ENCODE results near the gene SRPRB. TPM values are rescaled to one million over a fixed set of nuclear protein-coding genes. Genes with fewer than 3 reads are reported as not detected.

Gene SRPRB
- polyA plus RNA-seq, 2 donors: 23.0 to 32.6 TPM

DNA sequence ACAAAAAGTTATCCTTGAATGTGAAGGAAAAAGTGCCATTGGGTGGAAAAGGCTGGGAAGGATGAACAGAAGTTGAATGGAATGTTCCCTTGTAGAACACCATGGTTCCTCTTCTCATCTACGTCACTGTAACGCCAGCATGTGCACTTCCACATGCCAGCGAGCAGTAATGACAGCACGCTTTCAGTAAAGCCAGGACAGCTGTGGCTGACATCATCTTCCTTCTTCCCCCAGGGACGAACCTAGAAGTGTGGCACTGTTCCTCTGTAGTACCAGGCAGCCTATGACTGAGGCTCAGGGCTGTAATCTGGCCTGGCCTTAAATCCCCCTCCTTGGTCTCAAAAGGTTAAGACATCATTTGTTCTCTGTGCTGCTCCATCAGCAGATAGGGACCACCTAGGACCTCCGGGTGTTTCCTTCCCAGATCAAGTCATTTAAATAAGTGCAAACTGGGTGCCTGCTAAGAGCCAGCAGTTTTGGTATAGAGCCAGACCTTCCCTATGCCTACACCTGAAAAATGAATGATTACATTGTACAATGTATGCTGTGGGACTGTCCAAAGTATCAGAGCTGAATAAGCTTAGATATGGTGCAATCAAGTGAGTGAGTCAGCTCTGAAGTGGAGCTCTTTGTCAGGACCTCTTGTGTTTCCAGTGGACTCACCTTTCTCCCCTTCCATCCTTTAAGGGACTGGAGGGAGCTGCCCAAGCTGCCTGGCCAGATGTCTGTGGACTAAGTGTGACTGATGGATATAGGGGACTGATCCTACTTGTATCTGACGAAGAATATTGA is 5.6 kb upstream of the SRPRB start:
- no peaks in the 10 kb centered on the region for H3K36me3 ChIP-seq (ENCODE audit: control insufficient read depth in 2 of 2, insufficient read depth in 2 of 2, low read length in 1 of 2)
- WGBS, 2 donors: 59 to 60% methylated on average over 7 of the region's 7 CpGs
- peaks cover 0 to 3% of the 10 kb centered on the region in 2 donors for H3K4me1 ChIP-seq (ENCODE audit: control insufficient read depth in 2 of 2, insufficient read depth in 2 of 2, low read length in 1 of 2)
- H3K9me3 ChIP-seq (ENCODE audit: control insufficient read depth in 2 of 2, insufficient read depth in 1 of 2, low read depth in 1 of 2, low read length in 1 of 2): no peaks in the 10 kb centered on the region
- H3K27me3 ChIP-seq (ENCODE audit: control insufficient read depth in 1 of 2, insufficient read depth in 2 of 2, low read length in 2 of 2): no peaks in the 10 kb centered on the region
- H3K27ac ChIP-seq (ENCODE audit: low read depth in 2 of 2, low read length in 1 of 2): no peak overlapping the region
- no peak overlapping the region for H3K4me3 ChIP-seq (ENCODE audit: low read depth in 1 of 2, low read length in 2 of 2)

DNA sequence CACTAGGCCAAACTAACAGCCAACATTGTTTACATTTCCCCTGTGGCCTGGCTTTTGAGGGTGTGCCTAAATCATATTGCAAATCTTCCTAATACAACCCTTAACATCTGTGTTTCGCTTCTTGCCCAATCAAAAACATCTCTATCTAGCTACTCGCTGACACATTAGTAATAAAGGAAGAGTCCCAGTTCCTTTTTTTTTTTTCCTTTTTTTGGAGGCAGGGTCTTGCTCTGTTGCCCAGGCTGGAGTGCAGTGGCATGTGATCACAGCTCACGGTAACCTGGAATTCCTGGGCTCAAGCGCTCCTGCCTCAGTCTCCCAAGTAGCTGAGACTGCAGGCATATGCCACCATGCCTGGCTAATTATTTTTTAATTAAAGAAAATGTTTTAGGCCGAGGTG is 2.1 kb upstream of the SRPRB start:
- Histone ChIP-seq H3K4me3 (ENCODE audit: low read depth in 1 of 2, low read length in 2 of 2) (no peak overlapping the region), H3K4me1 (ENCODE audit: control insufficient read depth in 2 of 2, insufficient read depth in 2 of 2, low read length in 1 of 2) (peaks cover 0 to 3% of the 10 kb centered on the region in 2 donors), H3K9me3 (ENCODE audit: control insufficient read depth in 2 of 2, insufficient read depth in 1 of 2, low read depth in 1 of 2, low read length in 1 of 2) (no peaks in the 10 kb centered on the region), H3K27ac (ENCODE audit: low read depth in 2 of 2, low read length in 1 of 2) (no peak overlapping the region), H3K27me3 (ENCODE audit: control insufficient read depth in 1 of 2, insufficient read depth in 2 of 2, low read length in 2 of 2) (no peaks in the 10 kb centered on the region), H3K36me3 (ENCODE audit: control insufficient read depth in 2 of 2, insufficient read depth in 2 of 2, low read length in 1 of 2) (no peaks in the 10 kb centered on the region)
- whole genome bisulfite sequencing, 2 donors: 89% methylated on average over 5 of the region's 5 CpGs

- Histone ChIP-seq H3K4me1 (ENCODE audit: control insufficient read depth in 2 of 2, insufficient read depth in 2 of 2, low read length in 1 of 2) (peaks cover 0 to 1% of the 10 kb centered on the region in 2 donors), H3K27me3 (ENCODE audit: control insufficient read depth in 1 of 2, insufficient read depth in 2 of 2, low read length in 2 of 2) (no peaks in the 10 kb centered on the region), H3K4me3 (ENCODE audit: low read depth in 1 of 2, low read length in 2 of 2) (peak overlapping the region in 1 of 2 donors; percentile 90), H3K9me3 (ENCODE audit: control insufficient read depth in 2 of 2, insufficient read depth in 1 of 2, low read depth in 1 of 2, low read length in 1 of 2) (no peaks in the 10 kb centered on the region), H3K27ac (ENCODE audit: low read depth in 2 of 2, low read length in 1 of 2) (no peak overlapping the region), H3K36me3 (ENCODE audit: control insufficient read depth in 2 of 2, insufficient read depth in 2 of 2, low read length in 1 of 2) (no peaks in the 10 kb centered on the region)
- WGBS, 2 donors: 45 to 58% methylated on average over 4 of the region's 4 CpGs
Measured at GRCh38 chr3:133804896-133805295, 719 bp upstream of the SRPRB start.

GRCh38 chr3:133805384-133805701 is 272 bp upstream of the SRPRB start:
- H3K4me3 ChIP-seq (ENCODE audit: low read depth in 1 of 2, low read length in 2 of 2): peak overlapping the region; percentile 90 to 94
- 9 to 11% methylated on average over 15 of the region's 15 CpGs for WGBS, 2 donors
- peak overlapping the region in 1 of 2 donors; percentile 75 for H3K27ac ChIP-seq (ENCODE audit: low read depth in 2 of 2, low read length in 1 of 2)
- no peaks in the 10 kb centered on the region for H3K4me1 ChIP-seq (ENCODE audit: control insufficient read depth in 2 of 2, insufficient read depth in 2 of 2, low read length in 1 of 2)
- H3K9me3 ChIP-seq (ENCODE audit: control insufficient read depth in 2 of 2, insufficient read depth in 1 of 2, low read depth in 1 of 2, low read length in 1 of 2): no peaks in the 10 kb centered on the region
- H3K36me3 ChIP-seq (ENCODE audit: control insufficient read depth in 2 of 2, insufficient read depth in 2 of 2, low read length in 1 of 2): no peaks in the 10 kb centered on the region
- no peaks in the 10 kb centered on the region for H3K27me3 ChIP-seq (ENCODE audit: control insufficient read depth in 1 of 2, insufficient read depth in 2 of 2, low read length in 2 of 2)

DNA sequence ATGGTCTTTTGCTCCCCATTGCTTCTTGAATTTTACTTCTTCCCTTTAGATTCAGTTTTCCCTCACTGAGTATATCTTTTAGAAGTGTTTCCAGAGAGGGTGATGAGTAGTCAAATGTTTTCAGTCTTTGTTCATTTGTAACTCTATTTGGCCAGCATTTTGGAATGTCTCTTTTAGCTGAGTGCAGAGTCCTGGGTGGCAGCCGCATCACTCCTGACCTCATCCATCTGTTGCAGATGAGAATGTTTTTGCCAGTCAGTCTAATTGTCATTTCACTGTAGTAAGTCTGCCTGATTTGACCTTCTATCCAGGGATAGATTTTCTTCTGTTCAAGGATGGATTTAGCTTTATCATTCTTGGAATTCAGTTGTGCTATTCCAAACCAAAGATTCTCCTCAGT is 7.3 kb downstream of the SRPRB start:
- H3K9me3 ChIP-seq (ENCODE audit: control insufficient read depth in 2 of 2, insufficient read depth in 1 of 2, low read depth in 1 of 2, low read length in 1 of 2): no peaks in the 10 kb centered on the region
- H3K27ac ChIP-seq (ENCODE audit: low read depth in 2 of 2, low read length in 1 of 2): no peak overlapping the region
- peaks cover 0 to 8% of the 10 kb centered on the region in 2 donors for H3K36me3 ChIP-seq (ENCODE audit: control insufficient read depth in 2 of 2, insufficient read depth in 2 of 2, low read length in 1 of 2)
- no peak overlapping the region for H3K4me3 ChIP-seq (ENCODE audit: low read depth in 1 of 2, low read length in 2 of 2)
- 82 to 91% methylated on average over 1 of the region's 1 CpG for WGBS, 2 donors
- no peaks in the 10 kb centered on the region for H3K27me3 ChIP-seq (ENCODE audit: control insufficient read depth in 1 of 2, insufficient read depth in 2 of 2, low read length in 2 of 2)
- H3K4me1 ChIP-seq (ENCODE audit: control insufficient read depth in 2 of 2, insufficient read depth in 2 of 2, low read length in 1 of 2): no peaks in the 10 kb centered on the region

GRCh38 chr3:133815386-133815785 is 9.8 kb downstream of the SRPRB start:
- 63 to 68% methylated on average over 2 of the region's 2 CpGs for whole genome bisulfite sequencing, 2 donors
- no peaks in the 10 kb centered on the region for H3K9me3 ChIP-seq (ENCODE audit: control insufficient read depth in 2 of 2, insufficient read depth in 1 of 2, low read depth in 1 of 2, low read length in 1 of 2)
- H3K36me3 ChIP-seq (ENCODE audit: control insufficient read depth in 2 of 2, insufficient read depth in 2 of 2, low read length in 1 of 2): peaks cover 3 to 14% of the 10 kb centered on the region in 2 donors
- no peak overlapping the region for H3K4me3 ChIP-seq (ENCODE audit: low read depth in 1 of 2, low read length in 2 of 2)
- no peak overlapping the region for H3K27ac ChIP-seq (ENCODE audit: low read depth in 2 of 2, low read length in 1 of 2)
- H3K27me3 ChIP-seq (ENCODE audit: control insufficient read depth in 1 of 2, insufficient read depth in 2 of 2, low read length in 2 of 2): no peaks in the 10 kb centered on the region
- peaks cover 0 to 2% of the 10 kb centered on the region in 2 donors for H3K4me1 ChIP-seq (ENCODE audit: control insufficient read depth in 2 of 2, insufficient read depth in 2 of 2, low read length in 1 of 2)

DNA sequence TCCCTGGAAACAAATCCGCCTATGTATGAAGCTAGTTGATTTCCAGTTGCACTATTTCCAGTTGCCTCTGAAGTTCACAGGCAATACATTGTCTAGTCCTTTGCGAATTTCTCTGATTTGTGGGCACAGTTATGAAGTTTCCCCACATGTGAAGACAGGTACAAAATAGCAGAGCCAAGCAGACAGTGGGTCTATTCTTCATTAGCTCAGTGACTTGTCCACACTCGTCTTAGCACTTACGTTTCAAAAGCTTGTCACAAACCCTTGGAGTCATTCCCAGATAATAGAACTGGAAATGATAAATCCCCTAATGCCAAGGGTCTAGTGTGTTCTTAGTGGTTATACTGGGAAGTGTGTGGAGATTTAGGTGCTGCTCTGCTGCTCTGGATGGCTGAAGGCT is 14.5 kb downstream of the SRPRB start:
- Histone ChIP-seq H3K27me3 (ENCODE audit: control insufficient read depth in 1 of 2, insufficient read depth in 2 of 2, low read length in 2 of 2) (no peaks in the 10 kb centered on the region), H3K36me3 (ENCODE audit: control insufficient read depth in 2 of 2, insufficient read depth in 2 of 2, low read length in 1 of 2) (peaks cover 4 to 23% of the 10 kb centered on the region in 2 donors), H3K4me3 (ENCODE audit: low read depth in 1 of 2, low read length in 2 of 2) (no peak overlapping the region), H3K4me1 (ENCODE audit: control insufficient read depth in 2 of 2, insufficient read depth in 2 of 2, low read length in 1 of 2) (peaks cover 0 to 11% of the 10 kb centered on the region in 2 donors), H3K9me3 (ENCODE audit: control insufficient read depth in 2 of 2, insufficient read depth in 1 of 2, low read depth in 1 of 2, low read length in 1 of 2) (no peaks in the 10 kb centered on the region), H3K27ac (ENCODE audit: low read depth in 2 of 2, low read length in 1 of 2) (peak overlapping the region in 1 of 2 donors; percentile 36)
- WGBS, 2 donors: 52 to 67% methylated on average over 4 of the region's 4 CpGs

- Histone ChIP-seq H3K4me1 (ENCODE audit: control insufficient read depth in 2 of 2, insufficient read depth in 2 of 2, low read length in 1 of 2) (peaks cover 0 to 11% of the 10 kb centered on the region in 2 donors), H3K36me3 (ENCODE audit: control insufficient read depth in 2 of 2, insufficient read depth in 2 of 2, low read length in 1 of 2) (peaks cover 4 to 26% of the 10 kb centered on the region in 2 donors), H3K9me3 (ENCODE audit: control insufficient read depth in 2 of 2, insufficient read depth in 1 of 2, low read depth in 1 of 2, low read length in 1 of 2) (no peaks in the 10 kb centered on the region), H3K27ac (ENCODE audit: low read depth in 2 of 2, low read length in 1 of 2) (peak overlapping the region in 1 of 2 donors; percentile 36), H3K4me3 (ENCODE audit: low read depth in 1 of 2, low read length in 2 of 2) (no peak overlapping the region), H3K27me3 (ENCODE audit: control insufficient read depth in 1 of 2, insufficient read depth in 2 of 2, low read length in 2 of 2) (no peaks in the 10 kb centered on the region)
- WGBS, 2 donors: 81 to 82% methylated on average over 3 of the region's 3 CpGs
Measured at GRCh38 chr3:133820889-133821675, 15.5 kb downstream of the SRPRB start.

DNA sequence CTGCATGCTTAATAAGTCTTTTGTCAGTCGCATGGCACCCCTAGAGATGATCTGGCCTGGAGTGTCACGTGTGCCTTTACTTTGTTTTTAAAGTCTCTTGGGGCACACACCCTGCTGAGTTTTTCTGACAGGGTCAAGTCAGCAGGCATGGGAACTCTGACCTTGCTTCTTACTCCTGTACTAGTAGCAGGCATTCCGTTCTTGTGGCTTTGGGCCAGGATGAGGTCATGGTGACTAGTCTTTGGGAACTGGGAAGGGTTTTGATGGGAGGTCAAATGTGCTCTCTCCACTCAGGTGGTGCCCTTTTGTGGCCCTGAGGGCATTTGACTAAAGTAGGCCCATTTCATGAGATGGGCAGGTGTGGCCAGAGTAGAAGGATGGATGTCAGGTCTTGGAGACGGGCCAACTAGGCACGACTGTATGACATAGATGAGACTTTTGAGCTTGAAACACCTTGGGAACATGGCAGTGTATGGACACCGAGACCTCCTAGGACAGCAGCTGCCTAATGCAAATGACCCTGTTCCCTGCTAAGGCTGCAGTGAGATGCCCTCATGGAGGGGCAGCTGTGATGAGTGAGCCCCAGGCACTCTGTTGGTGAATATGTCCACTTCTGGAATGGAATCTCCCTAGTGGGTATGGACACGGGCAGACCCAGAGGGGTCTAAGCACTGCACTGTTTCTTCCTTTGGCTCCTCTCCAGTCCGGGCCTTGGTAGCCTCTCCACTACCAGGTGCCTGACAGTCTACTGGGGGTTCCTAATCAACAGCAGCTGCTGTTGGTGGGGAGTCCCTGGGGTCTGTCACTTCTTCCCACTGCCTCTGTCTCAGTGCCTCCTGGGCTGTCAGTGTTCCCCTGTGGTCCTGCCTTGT is 16.4 kb downstream of the SRPRB start:
- Histone ChIP-seq H3K4me1 (ENCODE audit: control insufficient read depth in 2 of 2, insufficient read depth in 2 of 2, low read length in 1 of 2) (peaks cover 0 to 11% of the 10 kb centered on the region in 2 donors), H3K36me3 (ENCODE audit: control insufficient read depth in 2 of 2, insufficient read depth in 2 of 2, low read length in 1 of 2) (peaks cover 4 to 26% of the 10 kb centered on the region in 2 donors), H3K27ac (ENCODE audit: low read depth in 2 of 2, low read length in 1 of 2) (peak overlapping the region in 1 of 2 donors; percentile 7), H3K27me3 (ENCODE audit: control insufficient read depth in 1 of 2, insufficient read depth in 2 of 2, low read length in 2 of 2) (no peaks in the 10 kb centered on the region), H3K4me3 (ENCODE audit: low read depth in 1 of 2, low read length in 2 of 2) (no peak overlapping the region), H3K9me3 (ENCODE audit: control insufficient read depth in 2 of 2, insufficient read depth in 1 of 2, low read depth in 1 of 2, low read length in 1 of 2) (no peaks in the 10 kb centered on the region)
- 67 to 76% methylated on average over 8 of the region's 8 CpGs for WGBS, 2 donors
